ENCODE data around the gene NPR3.

- TF ChIP-seq CTCF (IDR thresholded peaks at IDR 0.05; ENCODE audit: low read length): no peak
- TF ChIP-seq EZH2 (IDR thresholded peaks at IDR 0.05; ENCODE audit: borderline replicate concordance, low read length): no peak
These were observed 69.4 kb downstream of the NPR3 start for GRCh38 chr5:32780508-32780919.

Measured in OCI-LY1 (cell line).